PC-3 (cell line): ENCODE measurements around the gene SLC4A7. TPM values are rescaled to one million over a fixed set of nuclear protein-coding genes. Genes with fewer than 3 reads are reported as not detected.
"Not testable (repeated sequence)": the region's sequence is repeated elsewhere in the genome, so short reads cannot be mapped to it uniquely, and the experiment has no call there.

Experiments
- ATAC-seq: fragments of 200-7000 bp; cut with Tn5 transposase; 2 replicates; pipeline ENCODE4 v1.9.1; 2020; ENCODE audit warnings: mild to moderate bottlenecking, moderate library complexity
- BruUV-seq: library from RNA; stranded (reverse); fragments of 400-500 nt; replicated peaks from 2 replicates; lab custom pipeline; 2021; lab: Mats Ljungman, UMichigan
- CTCF ChIA-PET: fragments of 300-600 bp; sonication (Branson Sonifier 250); formaldehyde crosslinking; loops from one replicate; lab custom pipeline; 2022; ENCODE audit warnings: antibody characterized with exemption; lab: Charles Lee
- POLR2A ChIA-PET: fragments of 300-600 bp; sonication (Branson Sonifier 250); formaldehyde crosslinking; loops from one replicate; lab custom pipeline; 2022; ENCODE audit warnings: antibody characterized with exemption; ENCODE audit not compliant: unreplicated experiment; lab: Charles Lee
- DNase-seq: peaks from one replicate; pipeline ENCODE4 v3.0.0-alpha.2; 2015
- H2AFZ ChIP-seq: fragments of 300-600 bp; sonication (generic); 2 replicates; pipeline ENCODE4 v1.6.0; 2016; ENCODE audit warnings: antibody characterized with exemption, low read length
- H3F3A ChIP-seq: fragments of 300-600 bp; sonication (generic); one replicate; pipeline ENCODE4 v1.6.0; 2017; ENCODE audit warnings: antibody characterized with exemption, low read length, control low read depth, mild to moderate bottlenecking; ENCODE audit not compliant: unreplicated experiment
- H3K27ac ChIP-seq: fragments of 300-600 bp; sonication (generic); 2 replicates; pipeline ENCODE4 v1.5.1; 2016; ENCODE audit warnings: mild to moderate bottlenecking, low read length
- H3K27me3 ChIP-seq: fragments of 300-600 bp; sonication (generic); 2 replicates; pipeline ENCODE4 v1.6.1; 2016; ENCODE audit warnings: low read length, mixed read lengths
- H3K36me3 ChIP-seq: fragments of 300-600 bp; sonication (generic); 2 replicates; pipeline ENCODE4 v1.6.1; 2016; ENCODE audit warnings: low read depth, mixed run types, low read length, mixed read lengths
- H3K4me1 ChIP-seq: fragments of 300-600 bp; sonication (generic); 2 replicates; pipeline ENCODE4 v1.5.1; 2016; ENCODE audit warnings: low read length; ENCODE audit not compliant: insufficient read depth
- H3K4me2 ChIP-seq: fragments of 300-600 bp; sonication (generic); 2 replicates; pipeline ENCODE4 v1.6.0; 2016; ENCODE audit warnings: low read length
- H3K4me3 ChIP-seq: fragments of 300-600 bp; sonication (generic); 2 replicates; pipeline ENCODE4 v1.5.1; 2016; ENCODE audit warnings: mild to moderate bottlenecking, low read length, mixed read lengths
- H3K79me2 ChIP-seq: fragments of 300-600 bp; sonication (generic); 2 replicates; pipeline ENCODE4 v1.6.1; 2017; ENCODE audit warnings: low read length, mixed read lengths
- H3K9ac ChIP-seq: fragments of 300-600 bp; sonication (generic); 2 replicates; pipeline ENCODE4 v1.6.0; 2016; ENCODE audit warnings: mild to moderate bottlenecking, low read length
- H3K9me2 ChIP-seq: fragments of 300-600 bp; sonication (generic); replicated peaks from 2 replicates; pipeline ENCODE4 v1.6.1; 2016; ENCODE audit warnings: mixed run types, low read length, mixed read lengths
- H3K9me3 ChIP-seq: fragments of 300-600 bp; sonication (generic); 2 replicates; pipeline ENCODE4 v1.6.1; 2016; ENCODE audit warnings: low read length, mixed read lengths
- H4K20me1 ChIP-seq: fragments of 300-600 bp; sonication (generic); 2 replicates; pipeline ENCODE4 v1.6.1; 2016; ENCODE audit warnings: low read length, mixed read lengths
- EZH2 ChIP-seq: fragments of 300-600 bp; sonication (generic); IDR thresholded peaks from one replicate; pipeline ENCODE4 v1.6.1; 2017; ENCODE audit warnings: antibody characterized with exemption, mild to moderate bottlenecking, low read length; ENCODE audit not compliant: unreplicated experiment
- EZH2phosphoT487 ChIP-seq: fragments of 300-600 bp; sonication (generic); IDR thresholded peaks from 2 replicates; pipeline ENCODE4 v1.6.1; 2018; ENCODE audit warnings: mild to moderate bottlenecking, antibody characterized with exemption, low read length, borderline replicate concordance
- intact Hi-C: fragments of 100-400 bp; cut with micrococcal nuclease; formaldehyde crosslinking; loops from 2 replicates; pipeline ENCODE4 v1.9.0; 2023
- total RNA-seq: library from RNA; depleted of rRNA; stranded (reverse); fragments of >200 nt; gene quantifications from 2 replicates; pipeline ENCODE4 v1.2.3, GENCODE V29; 2014
- TF ChIP-seq, protein P1 (sequence below): fragments of 300-600 bp; sonication (generic); conservative IDR thresholded peaks from 2 replicates; pipeline ENCODE4 v1.5.1; 2017; ENCODE audit warnings: antibody characterized with exemption, low read depth, mild to moderate bottlenecking, low read length

SLC4A7 gene
- total RNA-seq, 1 experiment from 2014 or later, result 56.0 TPM

DNA sequence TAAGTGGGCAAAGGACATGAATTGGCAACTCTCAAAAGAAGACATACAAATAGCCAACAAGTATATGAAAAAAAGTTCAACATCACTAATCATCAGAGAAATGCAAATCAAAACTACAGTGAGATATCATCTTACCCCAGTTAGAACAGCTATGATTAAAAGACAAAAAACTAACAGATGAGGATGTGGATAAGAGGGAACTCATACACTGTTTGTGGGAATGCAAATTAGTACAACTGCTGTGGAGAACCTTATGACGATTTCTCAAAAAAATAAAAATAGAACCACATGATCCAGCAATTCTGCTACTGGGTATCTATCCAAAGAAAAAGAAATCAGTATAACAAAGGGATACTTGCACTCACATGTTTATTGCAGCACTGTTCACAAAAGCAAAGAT is 143.7 kb downstream of the SLC4A7 start:
- Histone ChIP-seq H3K27ac (no peak overlapping the region), H3F3A (no peaks in the 10 kb centered on the region), H4K20me1 (no peaks in the 10 kb centered on the region), H3K9me3 (no peaks in the 10 kb centered on the region), H3K4me3 (no peak overlapping the region), H3K4me2 (no peak overlapping the region), H3K36me3 (no peaks in the 10 kb centered on the region), H3K9ac (no peak overlapping the region), H3K4me1 (peaks cover 6% of the 10 kb centered on the region), H3K79me2 (no peaks in the 10 kb centered on the region), H2AFZ (no peak overlapping the region), H3K27me3 (no peaks in the 10 kb centered on the region), H3K9me2 (no peaks in the 10 kb centered on the region)
- intact Hi-C loops, result no loop called here
- ATAC-seq (no peak), DNase-seq (no peak)
- ChIA-PET POLR2A (no interaction called here), CTCF (no interaction called here)
- TF ChIP-seq, protein P1, sequence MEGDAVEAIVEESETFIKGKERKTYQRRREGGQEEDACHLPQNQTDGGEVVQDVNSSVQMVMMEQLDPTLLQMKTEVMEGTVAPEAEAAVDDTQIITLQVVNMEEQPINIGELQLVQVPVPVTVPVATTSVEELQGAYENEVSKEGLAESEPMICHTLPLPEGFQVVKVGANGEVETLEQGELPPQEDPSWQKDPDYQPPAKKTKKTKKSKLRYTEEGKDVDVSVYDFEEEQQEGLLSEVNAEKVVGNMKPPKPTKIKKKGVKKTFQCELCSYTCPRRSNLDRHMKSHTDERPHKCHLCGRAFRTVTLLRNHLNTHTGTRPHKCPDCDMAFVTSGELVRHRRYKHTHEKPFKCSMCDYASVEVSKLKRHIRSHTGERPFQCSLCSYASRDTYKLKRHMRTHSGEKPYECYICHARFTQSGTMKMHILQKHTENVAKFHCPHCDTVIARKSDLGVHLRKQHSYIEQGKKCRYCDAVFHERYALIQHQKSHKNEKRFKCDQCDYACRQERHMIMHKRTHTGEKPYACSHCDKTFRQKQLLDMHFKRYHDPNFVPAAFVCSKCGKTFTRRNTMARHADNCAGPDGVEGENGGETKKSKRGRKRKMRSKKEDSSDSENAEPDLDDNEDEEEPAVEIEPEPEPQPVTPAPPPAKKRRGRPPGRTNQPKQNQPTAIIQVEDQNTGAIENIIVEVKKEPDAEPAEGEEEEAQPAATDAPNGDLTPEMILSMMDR, result no peak
- no peak for TF ChIP-seq EZH2phosphoT487
- TF ChIP-seq EZH2, result no peak
- no TSS peak for BruUV-seq

DNA sequence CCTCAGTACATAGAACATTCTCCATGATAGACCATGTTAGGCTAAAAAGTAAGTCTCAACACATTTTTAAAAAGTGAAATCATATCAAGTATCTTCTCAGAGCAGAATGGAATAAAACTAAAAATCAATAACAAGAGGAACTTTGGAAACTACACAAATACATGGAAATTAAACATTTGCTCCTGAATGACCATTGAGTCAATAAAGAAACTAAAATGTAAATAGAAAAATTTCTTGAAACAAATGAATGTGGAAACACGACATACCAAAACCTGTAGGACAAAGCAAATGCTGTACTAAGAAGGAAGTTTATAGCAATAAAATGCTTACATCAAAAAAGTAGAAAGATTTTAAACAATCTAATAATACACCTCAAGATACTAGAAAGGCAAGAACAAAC is 148.6 kb downstream of the SLC4A7 start:
- intact Hi-C loops, result no loop called here
- ChIA-PET POLR2A (no interaction called here), CTCF (no interaction called here)
- Histone ChIP-seq H3K4me1 (no peaks in the 10 kb centered on the region), H3K27me3 (no peaks in the 10 kb centered on the region), H3K36me3 (no peaks in the 10 kb centered on the region), H3K9me2 (0 out of 2 replicates have a peak, but pooled peaks cover 3% of the 10 kb centered on the region), H2AFZ (no peak overlapping the region), H3F3A (no peaks in the 10 kb centered on the region), H3K9ac (no peak overlapping the region), H3K4me3 (no peak overlapping the region), H3K4me2 (no peak overlapping the region), H3K79me2 (no peaks in the 10 kb centered on the region), H4K20me1 (no peaks in the 10 kb centered on the region), H3K27ac (no peak overlapping the region), H3K9me3 (no peaks in the 10 kb centered on the region)
- no peak for TF ChIP-seq EZH2phosphoT487
- DNase-seq, result no peak
- no peak for ATAC-seq
- BruUV-seq, result no TSS peak

DNA sequence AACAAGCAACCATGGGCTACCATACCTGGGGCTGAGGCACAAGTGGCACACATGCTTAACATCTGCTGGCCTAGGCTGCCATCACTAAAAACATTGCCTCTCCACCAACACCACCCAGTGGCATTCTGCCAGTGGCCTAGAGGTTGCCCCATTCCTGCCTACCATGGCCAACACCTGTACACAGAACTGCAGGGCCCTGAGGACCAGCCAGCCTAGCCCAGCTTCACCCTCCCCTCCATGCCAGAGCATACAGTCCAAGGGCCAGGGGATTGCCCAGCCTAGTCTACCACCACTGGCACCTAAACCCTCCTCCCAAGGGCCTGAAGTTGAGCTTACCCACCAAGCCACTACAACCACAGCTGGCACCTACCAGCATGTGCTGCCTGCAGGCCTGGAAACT is 150.3 kb downstream of the SLC4A7 start:
- DNase-seq (no peak), ATAC-seq (no peak)
- H3K4me2 ChIP-seq, result no peak overlapping the region
- no peak overlapping the region for H2AFZ ChIP-seq
- H3K9ac ChIP-seq, result no peak overlapping the region
- POLR2A ChIA-PET, result no interaction called here
- no peaks in the 10 kb centered on the region for H3K36me3 ChIP-seq
- no peaks in the 10 kb centered on the region for H3K9me3 ChIP-seq
- intact Hi-C loops, result no loop called here
- BruUV-seq, result no TSS peak
- no peak overlapping the region for H3K4me3 ChIP-seq
- 0 out of 2 replicates have a peak, but pooled peaks cover 3% of the 10 kb centered on the region for H3K9me2 ChIP-seq
- CTCF ChIA-PET, result no interaction called here
- H3K4me1 ChIP-seq, result no peaks in the 10 kb centered on the region
- TF ChIP-seq, protein P1, result no peak
- TF ChIP-seq EZH2, result no peak
- TF ChIP-seq EZH2phosphoT487, result no peak
- H3K27me3 ChIP-seq, result no peaks in the 10 kb centered on the region
- no peaks in the 10 kb centered on the region for H3K79me2 ChIP-seq
- H3F3A ChIP-seq, result no peaks in the 10 kb centered on the region
- no peak overlapping the region for H3K27ac ChIP-seq
- H4K20me1 ChIP-seq, result no peaks in the 10 kb centered on the region

DNA sequence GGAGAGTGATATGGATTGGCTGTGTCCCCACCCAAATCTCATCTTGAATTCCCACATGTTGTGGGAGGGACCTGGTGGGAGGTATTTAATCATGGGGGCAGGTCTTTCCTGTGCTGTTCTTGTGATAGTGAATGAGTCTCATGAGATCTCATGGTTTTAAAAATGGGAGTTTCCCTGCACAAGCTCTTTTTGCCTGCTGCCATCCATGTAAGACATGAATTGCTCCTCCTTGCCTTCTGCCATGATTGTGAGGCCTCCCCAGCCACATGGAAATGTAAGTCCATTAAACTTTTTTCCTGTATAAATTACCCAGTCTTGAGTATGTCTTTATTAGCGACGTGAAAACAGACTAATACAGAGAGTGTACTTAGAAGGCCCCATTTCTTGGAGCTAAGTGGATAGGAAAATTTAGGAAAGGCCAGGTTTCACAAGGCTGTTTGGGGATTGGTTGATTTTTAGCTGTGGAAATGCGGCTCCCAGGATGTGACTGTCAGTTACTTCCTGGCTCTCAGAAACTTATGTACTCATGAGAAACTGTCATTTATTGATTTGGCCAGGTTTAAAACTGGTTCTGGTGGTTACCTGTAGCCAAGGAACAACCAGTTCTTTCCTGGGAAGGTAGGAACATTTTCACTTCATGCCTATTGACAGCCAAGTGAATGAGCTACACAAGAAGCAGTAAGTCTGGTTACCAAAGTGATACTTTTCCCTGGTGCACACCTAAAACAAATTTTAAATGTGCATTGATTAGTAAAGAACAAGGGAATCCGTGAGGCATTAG is 155.0 kb downstream of the SLC4A7 start:
- H3K9me3 ChIP-seq, H3K27ac ChIP-seq, H3K9ac ChIP-seq, CTCF ChIA-PET, H3K9me2 ChIP-seq, H2AFZ ChIP-seq, ATAC-seq, POLR2A ChIA-PET, BruUV-seq, H3K27me3 ChIP-seq, DNase-seq, H3K36me3 ChIP-seq, H4K20me1 ChIP-seq, H3F3A ChIP-seq, intact Hi-C loops, H3K4me3 ChIP-seq, H3K79me2 ChIP-seq, H3K4me2 ChIP-seq: not testable (repeated sequence)
- H3K4me1 ChIP-seq, result peaks cover 21% of the 10 kb centered on the region
